NK-92 (cell line): ENCODE data around the gene PGM1.
A peak's percentile ranks its signal among the peaks of the same experiment; 100 is the strongest.

ENCODE experiments used
- DNase-seq: peaks from one replicate; lab custom pipeline; 2025; ENCODE audit not compliant: unreplicated experiment; lab: John Stamatoyannopoulos, UW

PGM1 gene

DNA sequence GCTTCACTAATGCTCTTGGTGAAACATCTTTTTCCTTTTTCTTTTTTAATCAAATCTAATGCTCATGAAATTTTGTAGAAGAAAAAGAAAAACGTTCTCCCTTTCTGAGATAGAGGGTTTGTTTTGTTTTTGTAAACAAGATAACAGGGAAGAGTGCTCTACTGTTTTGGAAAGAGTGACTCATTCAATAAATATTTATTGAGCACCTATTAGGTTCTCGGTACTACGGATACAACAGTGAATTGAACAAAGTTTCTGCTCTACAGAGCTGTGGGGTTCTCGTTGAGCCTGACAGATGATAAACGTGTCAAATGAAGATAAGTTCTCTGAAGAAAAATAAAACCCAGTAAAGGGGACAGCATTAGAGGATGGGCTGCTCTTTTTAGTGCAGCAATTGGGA is 7.0 kb downstream of the PGM1 start:
- no peak for DNase-seq

DNA sequence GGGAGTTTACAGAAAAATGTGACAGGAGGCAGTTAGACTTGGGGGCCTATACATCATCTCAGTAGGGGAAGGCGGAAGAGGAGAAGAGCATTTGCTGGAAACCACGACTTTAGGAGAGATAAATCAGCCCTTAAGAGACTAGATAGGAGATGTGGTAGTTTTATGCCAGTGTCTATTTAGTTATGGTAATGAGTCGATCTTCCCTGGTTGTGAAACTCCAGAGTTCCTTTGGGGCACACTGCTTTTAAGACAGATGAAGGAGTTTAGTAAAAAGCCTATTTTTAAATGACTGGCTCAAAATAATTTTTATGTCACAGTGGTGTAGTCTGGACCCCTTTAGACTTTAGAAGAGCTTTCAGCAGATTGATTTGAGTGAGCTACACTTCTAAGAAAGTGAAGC is 7.8 kb downstream of the PGM1 start:
- no peak for DNase-seq

DNA sequence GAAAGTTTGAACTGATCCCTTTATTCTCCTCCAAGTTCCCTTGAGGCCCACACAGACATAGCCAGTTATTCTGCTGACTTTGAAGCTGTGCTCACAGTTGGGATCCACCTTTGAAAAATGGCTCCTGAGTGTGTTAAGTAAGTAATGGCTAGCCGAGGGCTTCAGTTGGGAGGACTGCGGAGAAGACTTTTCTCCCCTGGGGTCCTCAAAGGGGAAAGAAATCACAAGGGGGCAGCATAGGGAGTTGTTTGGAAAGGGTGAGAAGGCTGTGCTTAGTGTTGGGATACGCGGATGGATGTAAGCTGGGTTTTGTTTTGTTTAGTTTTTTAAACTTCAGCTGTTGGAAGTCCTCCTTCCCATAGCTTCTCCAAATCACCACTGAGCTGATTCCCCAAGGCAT is 8.3 kb downstream of the PGM1 start:
- no peak for DNase-seq

- DNase-seq = no peak
Measured at GRCh38 chr1:63601912-63602311, 8.7 kb downstream of the PGM1 start.

DNA sequence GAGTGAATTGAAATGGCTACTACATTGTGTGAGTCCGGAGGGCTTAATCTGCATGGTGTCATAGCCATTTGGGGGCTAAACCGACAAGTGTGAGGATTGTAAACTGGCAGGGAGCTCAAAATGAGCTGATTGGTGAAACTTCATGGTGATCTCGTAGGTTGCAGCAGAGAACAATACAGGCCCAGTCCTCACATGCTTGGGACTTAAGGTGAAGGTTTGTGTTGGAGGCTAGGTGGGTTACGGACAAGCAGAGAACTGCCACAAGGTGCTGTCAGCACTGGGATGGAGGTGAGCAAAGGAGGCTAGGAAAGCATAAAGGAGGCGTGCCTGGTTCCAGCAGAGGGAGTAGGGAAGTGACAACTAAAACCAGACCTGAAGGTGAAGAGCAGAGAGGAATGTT is 9.4 kb downstream of the PGM1 start:
- DNase-seq = no peak

- DNase-seq = no peak
Measured at GRCh38 chr1:63603810-63604209, 10.6 kb downstream of the PGM1 start.

DNA sequence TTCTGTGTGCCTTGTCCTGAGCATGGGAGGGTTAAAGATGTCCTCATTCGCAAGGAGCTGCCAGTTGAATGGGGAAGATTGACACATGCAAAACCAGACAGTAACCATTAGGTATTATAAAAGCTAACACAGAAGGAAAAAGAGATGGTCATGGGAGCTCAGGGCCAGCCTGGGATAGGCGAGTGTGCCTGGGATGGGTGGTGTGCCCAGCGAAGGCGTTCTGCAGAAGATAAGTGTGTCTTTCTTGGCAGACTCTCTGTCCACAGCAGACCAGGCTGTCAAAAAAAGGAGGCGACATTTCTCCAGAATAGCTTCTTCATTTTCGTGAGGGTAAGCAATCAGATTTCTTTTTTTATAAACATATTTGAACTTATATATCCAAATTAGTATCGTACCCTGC is 14.1 kb downstream of the PGM1 start:
- DNase-seq = no peak

DNA sequence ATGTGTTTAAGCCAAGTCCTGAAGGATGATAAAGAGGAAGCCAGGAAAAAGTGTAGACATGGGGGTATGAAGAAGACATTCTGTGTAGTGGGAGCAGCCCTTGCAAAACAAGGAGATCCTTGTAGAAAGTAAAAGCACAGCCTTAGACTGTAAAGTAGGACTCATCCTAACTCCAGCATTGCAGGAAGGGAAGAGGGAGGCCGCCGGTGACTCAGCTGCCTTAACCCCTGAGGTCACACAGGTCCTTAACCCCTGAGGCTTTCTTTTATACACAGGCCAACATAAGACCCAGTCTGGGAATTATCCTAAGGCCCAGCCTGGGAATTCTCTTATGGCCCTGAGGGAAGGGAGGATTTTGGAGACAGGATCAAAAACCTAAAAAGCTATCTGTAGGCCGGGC is 18.0 kb downstream of the PGM1 start:
- no peak for DNase-seq

DNA sequence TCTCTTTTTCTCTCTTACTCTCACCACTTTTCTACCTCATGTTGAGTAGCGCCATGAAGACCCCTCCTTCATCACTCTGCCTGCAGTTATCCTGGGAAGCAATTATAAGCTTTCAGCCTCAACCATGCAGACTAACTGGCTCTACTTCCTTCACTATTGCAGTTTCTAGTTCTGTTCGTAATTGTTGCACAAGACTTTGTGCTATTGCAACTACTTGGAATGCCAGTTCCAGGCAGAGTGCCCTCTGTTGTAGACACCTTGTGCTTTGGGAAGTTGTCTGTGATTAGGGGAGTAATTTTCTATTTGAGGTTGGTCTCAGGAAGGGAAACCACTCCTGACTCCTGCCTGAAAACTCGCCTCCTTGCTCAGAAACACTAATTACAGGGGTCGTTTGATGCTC is 19.4 kb downstream of the PGM1 start:
- no peak for DNase-seq

- no peak for DNase-seq
Measured at GRCh38 chr1:63612971-63613370, 19.8 kb downstream of the PGM1 start.

- peak; percentile 25 for DNase-seq
Measured at GRCh38 chr1:63615768-63616420, 22.7 kb downstream of the PGM1 start.

DNA sequence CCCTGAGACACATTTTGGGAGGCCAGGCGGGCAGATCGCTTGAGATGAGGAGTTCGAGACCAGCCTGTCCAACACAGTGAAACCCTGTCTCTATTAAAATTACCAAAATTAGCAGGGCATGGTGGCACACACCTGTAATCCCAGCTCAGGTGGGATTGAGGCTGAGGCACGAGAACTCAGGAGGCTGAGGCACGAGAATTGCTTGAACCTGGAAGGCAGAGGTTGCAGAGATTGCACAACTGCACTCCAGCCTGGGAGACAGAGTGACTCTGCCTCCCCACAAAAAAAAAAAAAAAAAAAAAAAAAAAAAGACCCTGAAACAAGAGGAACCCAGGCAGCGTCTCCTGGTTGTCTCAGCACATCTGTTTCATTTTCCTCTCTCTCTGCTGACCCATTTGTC is 24.2 kb downstream of the PGM1 start:
- no peak for DNase-seq

DNA sequence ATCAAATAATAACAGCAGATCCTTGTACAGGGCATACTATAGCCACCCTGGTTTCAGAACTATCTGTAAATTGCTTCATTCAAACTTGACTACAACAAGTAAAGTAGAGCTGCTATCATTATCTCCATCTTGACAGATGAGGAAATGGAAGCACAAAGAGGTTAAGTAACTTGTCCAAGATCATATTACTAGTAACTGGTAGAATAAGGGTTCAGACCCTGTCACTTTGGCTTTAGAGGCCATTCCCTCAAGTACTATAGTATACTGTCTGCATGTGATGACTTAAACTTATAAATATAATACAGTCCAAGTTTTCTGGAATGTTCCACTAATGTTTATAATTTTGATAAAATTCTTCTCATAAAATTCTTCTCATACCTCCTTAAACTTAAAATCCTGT is 24.8 kb downstream of the PGM1 start:
- DNase-seq = no peak

GRCh38 chr1:63619558-63619957 is 26.3 kb downstream of the PGM1 start:
- DNase-seq = no peak

GRCh38 chr1:63620671-63621070 is 27.5 kb downstream of the PGM1 start:
- DNase-seq = no peak

DNA sequence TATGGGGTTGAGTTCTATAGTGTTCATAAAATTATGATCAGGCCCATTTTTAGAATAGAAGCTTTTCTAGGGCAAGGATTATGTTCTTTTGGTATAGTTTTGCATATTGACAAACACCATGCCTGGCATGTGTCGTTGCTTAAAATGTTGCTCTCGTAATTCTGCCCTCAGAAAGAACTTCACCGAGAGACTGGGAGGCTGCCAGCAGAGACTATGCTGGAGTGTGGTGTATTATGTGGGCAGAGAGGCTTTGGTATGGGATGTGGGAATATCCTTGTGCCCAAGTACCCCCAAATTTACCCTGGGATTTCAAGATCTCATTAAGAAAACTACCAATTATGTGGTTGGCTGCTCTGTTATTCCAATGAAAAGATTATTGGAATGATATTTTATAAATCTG is 27.9 kb downstream of the PGM1 start:
- DNase-seq = no peak

DNA sequence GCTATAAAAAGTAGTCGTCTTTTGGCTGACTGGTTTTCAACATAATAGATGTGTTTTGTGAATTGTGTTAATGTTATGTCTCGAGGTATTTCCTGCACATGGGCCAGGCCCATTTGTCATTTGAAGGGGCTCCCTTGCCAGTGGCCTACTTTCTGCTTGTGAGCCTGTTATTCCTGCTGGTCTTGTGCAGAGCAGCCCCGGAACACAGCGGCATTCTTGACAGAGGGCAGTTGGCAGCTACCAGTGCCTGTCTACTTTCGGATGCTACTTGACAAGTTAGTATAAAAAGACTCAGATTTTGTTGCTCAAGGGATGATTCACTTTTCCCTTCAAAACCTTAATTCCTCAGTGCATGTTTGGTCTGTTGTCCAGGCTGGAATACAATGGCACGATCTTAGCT is 28.5 kb downstream of the PGM1 start:
- no peak for DNase-seq

GRCh38 chr1:63622849-63623566 is 29.8 kb downstream of the PGM1 start:
- no peak for DNase-seq

DNA sequence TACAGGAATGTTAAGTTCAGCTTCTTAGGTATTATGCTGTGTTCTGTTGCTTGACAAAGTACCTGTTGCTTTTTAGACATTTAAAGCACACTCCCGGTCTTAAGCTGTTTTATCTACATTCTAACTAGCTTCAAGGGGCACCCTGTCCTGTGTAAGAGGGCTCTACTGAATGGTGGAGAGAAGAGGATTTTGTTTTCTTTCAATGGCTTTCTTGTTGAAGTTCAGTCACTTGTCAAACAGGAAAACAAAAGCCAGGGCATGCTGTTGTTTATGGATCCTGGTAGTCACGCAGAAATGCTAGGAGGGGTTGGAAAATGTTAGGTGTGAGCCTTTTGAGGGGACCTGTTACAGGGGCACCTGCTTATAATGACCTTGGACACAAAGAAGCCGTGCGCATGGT is 30.7 kb downstream of the PGM1 start:
- no peak for DNase-seq

DNA sequence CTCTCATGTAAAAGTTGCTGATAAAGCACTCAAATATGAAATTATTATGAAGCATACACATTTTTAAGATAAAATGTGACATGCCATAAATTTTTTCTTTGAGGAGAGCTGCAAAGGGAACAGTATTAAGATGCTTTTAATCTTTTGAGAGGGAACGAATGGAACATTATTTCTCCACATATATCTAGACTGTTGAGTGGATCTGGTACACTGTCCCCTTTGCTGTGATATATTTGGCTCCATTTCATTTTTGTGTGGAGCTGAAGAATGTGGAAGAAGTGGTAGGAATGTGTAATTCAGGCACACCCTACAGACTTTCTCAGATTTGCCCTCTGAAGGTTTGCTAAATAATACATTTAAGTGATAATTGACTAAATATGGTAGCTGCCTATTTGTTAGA is 31.7 kb downstream of the PGM1 start:
- DNase-seq = no peak

- DNase-seq = no peak
Measured at GRCh38 chr1:63626222-63626621, 33.0 kb downstream of the PGM1 start.

- no peak for DNase-seq
Measured at GRCh38 chr1:63628607-63629006, 35.4 kb downstream of the PGM1 start.

DNA sequence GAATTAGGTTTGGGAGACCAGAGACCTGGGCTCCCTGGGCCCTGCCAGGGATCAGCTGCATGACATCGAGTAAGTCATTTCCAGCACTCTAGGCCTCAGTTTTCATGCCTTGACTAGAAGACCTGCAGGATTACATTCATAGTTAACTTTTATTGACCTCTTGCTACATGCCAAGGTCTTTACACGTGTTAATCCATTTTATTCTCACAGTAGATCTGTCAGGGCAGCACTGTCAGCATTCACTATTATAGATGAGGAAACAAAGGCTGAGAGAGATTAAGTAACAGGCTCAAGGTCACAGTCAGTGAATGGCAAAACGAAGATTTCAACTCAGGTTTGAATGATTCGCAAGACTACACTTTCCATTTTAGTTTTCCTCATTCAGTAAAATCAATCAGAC is 37.0 kb downstream of the PGM1 start:
- DNase-seq = no peak
